Measurements from ENCODE around the gene COL4A1.

Gene COL4A1

DNA sequence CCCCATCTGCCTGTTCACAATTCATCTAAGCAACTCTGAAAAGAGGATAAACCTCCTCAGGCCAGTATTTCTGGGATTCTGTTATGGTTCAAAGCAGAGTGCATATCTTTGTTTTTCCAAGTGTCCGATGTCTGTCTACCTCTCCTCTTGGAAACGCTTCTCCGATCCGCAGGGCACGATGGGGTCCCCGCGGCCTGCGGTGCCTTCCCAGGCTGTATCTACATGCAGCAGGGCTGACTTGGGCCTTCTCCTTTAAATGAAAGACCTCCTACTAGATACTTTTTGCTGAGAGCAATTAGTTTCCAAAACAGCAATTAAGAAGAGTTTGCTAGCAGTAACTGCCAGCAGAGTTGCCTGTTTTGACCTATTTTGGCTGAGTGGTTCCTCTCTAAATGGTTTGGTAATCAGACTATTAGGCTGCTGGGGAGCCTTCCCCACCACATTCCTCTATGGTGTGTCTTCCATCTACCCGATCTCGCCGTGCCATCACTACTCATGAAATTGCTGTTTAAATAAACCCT, 23.6 kb upstream of the COL4A1 start:
- DNase-seq (ENCODE audit: low read depth), result no peak
- H3K4me3 ChIP-seq (ENCODE audit: low read length), result no peak overlapping the region

DNA sequence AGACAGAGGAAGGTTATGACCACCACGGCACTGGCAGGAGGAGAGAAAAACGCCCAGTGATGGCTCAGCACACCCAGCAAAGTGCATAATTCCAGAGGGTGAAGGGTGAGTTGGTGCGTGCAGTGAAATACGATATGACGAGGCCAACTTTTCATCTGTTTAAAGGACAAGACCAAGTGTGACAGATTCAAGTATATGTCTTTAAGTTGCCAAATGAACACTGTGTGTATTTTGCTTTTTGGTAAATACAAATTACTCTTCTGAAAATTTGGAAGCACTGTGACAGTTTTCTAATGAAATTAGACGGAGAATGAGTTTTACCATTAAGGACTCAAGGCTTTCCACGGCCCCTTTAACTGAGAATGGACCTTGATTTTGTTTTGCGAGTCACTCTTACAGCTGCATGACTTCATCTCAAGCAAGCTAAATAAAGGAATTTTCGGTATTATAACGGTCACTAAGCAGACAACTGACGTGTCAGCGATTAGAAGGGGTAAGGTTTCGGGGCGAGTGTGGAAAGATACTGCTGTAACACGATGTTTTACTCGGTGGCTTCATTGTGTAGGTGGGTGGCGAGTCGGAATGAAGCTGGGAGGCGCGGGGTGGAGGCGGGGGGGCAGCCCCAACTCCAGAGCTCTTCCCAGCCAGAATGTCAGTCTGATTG, 23.0 kb upstream of the COL4A1 start:
- DNase-seq (ENCODE audit: low read depth), result no peak
- no peak overlapping the region for H3K4me3 ChIP-seq (ENCODE audit: low read length)
- TF ChIP-seq CTCF (IDR thresholded peaks at IDR 0.05; ENCODE audit: insufficient read depth, low read depth, low read length, missing control alignments), result no peak

More for the DNA sequence above, 23.6 kb upstream of the COL4A1 start:
- TF ChIP-seq CTCF (IDR thresholded peaks at IDR 0.05; ENCODE audit: insufficient read depth, low read depth, low read length, missing control alignments), result no peak

DNA sequence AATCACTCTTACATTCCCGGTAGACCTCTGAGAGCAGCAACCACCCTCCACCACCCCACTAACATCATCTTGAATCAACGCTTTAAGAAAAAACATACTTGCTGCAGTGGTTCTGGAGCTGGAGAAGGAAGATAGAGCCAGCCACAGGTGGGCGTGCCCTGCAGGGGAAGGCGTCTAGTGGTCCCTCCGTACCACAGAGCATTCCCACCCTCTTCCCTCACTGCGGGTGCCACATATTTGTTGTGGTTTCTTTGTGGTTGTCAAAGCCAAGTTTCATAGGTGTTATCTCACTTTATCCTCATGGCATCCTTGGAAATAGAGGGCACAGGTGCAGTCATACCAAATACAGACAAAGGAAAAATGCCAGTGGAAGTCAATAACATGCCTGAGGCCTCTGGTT, 22.3 kb upstream of the COL4A1 start:
- TF ChIP-seq CTCF (IDR thresholded peaks at IDR 0.05; ENCODE audit: insufficient read depth, low read depth, low read length, missing control alignments), result no peak
- H3K4me3 ChIP-seq (ENCODE audit: low read length), result no peak overlapping the region
- no peak for DNase-seq (ENCODE audit: low read depth)

GRCh38 chr13:110328573-110328972, 21.6 kb upstream of the COL4A1 start:
- H3K4me3 ChIP-seq (ENCODE audit: low read length), result no peak overlapping the region
- DNase-seq (ENCODE audit: low read depth), result no peak
- TF ChIP-seq CTCF (IDR thresholded peaks at IDR 0.05; ENCODE audit: insufficient read depth, low read depth, low read length, missing control alignments), result no peak

- no peak for DNase-seq (ENCODE audit: low read depth)
- TF ChIP-seq CTCF (IDR thresholded peaks at IDR 0.05; ENCODE audit: insufficient read depth, low read depth, low read length, missing control alignments), result no peak
These were observed 20.2 kb upstream of the COL4A1 start for GRCh38 chr13:110327051-110327721.

DNA sequence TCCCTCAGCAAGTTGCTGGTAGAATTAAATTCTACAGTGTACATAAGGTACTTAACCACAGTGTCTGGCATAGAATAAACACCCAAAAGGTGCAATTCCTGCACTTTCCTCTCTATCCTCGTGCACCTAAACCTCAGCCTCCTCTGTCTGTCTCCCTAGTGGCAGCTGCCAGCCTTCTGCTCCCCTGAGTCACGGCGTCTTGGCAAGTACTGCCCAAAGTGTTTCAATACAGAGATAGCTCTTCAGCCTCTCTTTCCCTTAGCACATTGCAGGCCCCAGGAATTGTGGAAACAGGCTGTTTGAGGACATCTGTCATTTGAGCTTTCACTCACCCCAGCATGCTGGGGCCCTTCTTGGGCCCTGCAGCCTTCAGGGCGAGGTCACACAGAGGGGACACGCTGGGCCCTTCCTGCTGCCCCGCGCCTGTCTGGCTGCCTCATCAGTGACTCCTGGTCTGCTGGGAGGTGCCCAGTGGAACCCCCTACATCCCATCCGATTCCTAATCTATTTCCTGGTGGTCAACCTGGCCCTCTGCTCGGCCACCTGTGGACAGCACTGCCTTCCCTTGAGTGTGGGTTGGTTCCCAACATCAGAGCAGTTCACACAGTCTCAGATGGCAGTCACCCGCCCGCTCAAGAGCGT, 19.4 kb upstream of the COL4A1 start:
- peak; percentile 12 for TF ChIP-seq CTCF (IDR thresholded peaks at IDR 0.05; ENCODE audit: insufficient read depth, low read depth, low read length, missing control alignments)
- H3K4me3 ChIP-seq (ENCODE audit: low read length), result no peak overlapping the region

More at GRCh38 chr13:110327051-110327721, 20.2 kb upstream of the COL4A1 start:
- no peak overlapping the region for H3K4me3 ChIP-seq (ENCODE audit: low read length)

More for the DNA sequence above, 19.4 kb upstream of the COL4A1 start:
- DNase-seq (ENCODE audit: low read depth), result peak; percentile 34

Data from epithelial cell of esophagus (primary cell).